Measurements from ENCODE around the gene PDCD1LG2.
"Not testable (repeated sequence)": the region's sequence is repeated elsewhere in the genome, so short reads cannot be mapped to it uniquely, and the experiment has no call there.

Gene PDCD1LG2

GRCh38 chr9:5494765-5495164 lies 15.6 kb upstream of the PDCD1LG2 start:
- not testable (repeated sequence) for DNase-seq

GRCh38 chr9:5499157-5499556 lies 11.2 kb upstream of the PDCD1LG2 start:
- no peak for DNase-seq

GRCh38 chr9:5499889-5500398 lies 10.4 kb upstream of the PDCD1LG2 start:
- peak; percentile 40 for DNase-seq

- no peak for DNase-seq
These were observed 9.7 kb upstream of the PDCD1LG2 start for GRCh38 chr9:5500441-5501235.

- no peak for DNase-seq
These were observed 7.8 kb upstream of the PDCD1LG2 start for GRCh38 chr9:5502553-5502952.

- DNase-seq = no peak
These were observed 758 bp upstream of the PDCD1LG2 start for GRCh38 chr9:5509573-5509972.

GRCh38 chr9:5510989-5511388 lies 658 bp downstream of the PDCD1LG2 start:
- DNase-seq = no peak

GRCh38 chr9:5511476-5511875 lies 1.1 kb downstream of the PDCD1LG2 start:
- DNase-seq = no peak

- DNase-seq = no peak
These were observed 1.7 kb downstream of the PDCD1LG2 start for GRCh38 chr9:5511935-5512580.

GRCh38 chr9:5512658-5513452 lies 2.5 kb downstream of the PDCD1LG2 start:
- no peak for DNase-seq

- DNase-seq = no peak
These were observed 3.8 kb downstream of the PDCD1LG2 start for GRCh38 chr9:5513966-5514616.

- no peak for DNase-seq
These were observed 4.4 kb downstream of the PDCD1LG2 start for GRCh38 chr9:5514617-5515260.

- no peak for DNase-seq
These were observed 4.9 kb downstream of the PDCD1LG2 start for GRCh38 chr9:5515261-5515650.

GRCh38 chr9:5516453-5517220 lies 6.3 kb downstream of the PDCD1LG2 start:
- no peak for DNase-seq

- DNase-seq = no peak
These were observed 8.0 kb downstream of the PDCD1LG2 start for GRCh38 chr9:5518171-5518936.

- DNase-seq = no peak
These were observed 8.6 kb downstream of the PDCD1LG2 start for GRCh38 chr9:5518937-5519319.

- DNase-seq = no peak
These were observed 13.8 kb downstream of the PDCD1LG2 start for GRCh38 chr9:5524090-5524489.

- DNase-seq = no peak
These were observed 19.4 kb downstream of the PDCD1LG2 start for GRCh38 chr9:5529683-5530221.

GRCh38 chr9:5531101-5531882 lies 21.0 kb downstream of the PDCD1LG2 start:
- DNase-seq = no peak

- no peak for DNase-seq
These were observed 22.0 kb downstream of the PDCD1LG2 start for GRCh38 chr9:5532306-5532705.

Measured in NCI-H2081 treated with DMSO at 0.1 percent for 48 hours (cell line).